Naive thymus-derived CD4-positive, alpha-beta T cell (primary cell): ENCODE data around the gene DENND1A. TPM values are rescaled to one million over a fixed set of nuclear protein-coding genes. Genes with fewer than 3 reads are reported as not detected.

Experiments used
- ATAC-seq: fragments of 150-1000 bp; cut with Tn5 transposase; 2 replicates; pipeline ENCODE4 v1.10.0; 2021; ENCODE audit warnings: mild to moderate bottlenecking, moderate library complexity
- CTCF ChIA-PET: fragments of 350-600 bp; sonication (Branson Sonifier 250); formaldehyde crosslinking; loops from one replicate; lab custom pipeline; 2021; ENCODE audit warnings: antibody characterized with exemption; lab: Charles Lee
- POLR2A ChIA-PET: fragments of 350-600 bp; sonication (Branson Sonifier 250); formaldehyde crosslinking; loops from one replicate; lab custom pipeline; 2021; ENCODE audit warnings: antibody characterized with exemption, inconsistent platforms; lab: Charles Lee
- DNase-seq, 9 donors: peaks; one replicate each; pipeline versions ENCODE4 v3.0.0 to v3.0.0-alpha.2; 2020 to 2022; ENCODE audit warnings: mixed read lengths in 1 of 9
- H3K27ac ChIP-seq: one replicate; pipeline ENCODE4 v1.7.0; 2013; ENCODE audit warnings: mild to moderate bottlenecking, low read depth, low read length, moderate library complexity
- H3K27me3 ChIP-seq, 2 donors: one replicate each; pipeline ENCODE4 v1.7.0; 2013; ENCODE audit warnings: low read length in 2 of 2, mild to moderate bottlenecking in 2 of 2, moderate library complexity in 2 of 2; ENCODE audit not compliant: control insufficient read depth in 2 of 2, insufficient read depth in 2 of 2
- H3K36me3 ChIP-seq, 3 experiments: 1 replicate in 2 of 3; 2 replicates in 1 of 3; pipeline ENCODE4 v1.7.0; 2013; ENCODE audit warnings: low read length in 3 of 3, mild to moderate bottlenecking in 3 of 3, moderate library complexity in 1 of 3; ENCODE audit not compliant: insufficient read depth in 3 of 3, control insufficient read depth in 2 of 3
- H3K4me1 ChIP-seq, 2 donors: one replicate each; pipeline ENCODE4 v1.7.0; 2013; ENCODE audit warnings: low read length in 2 of 2, mild to moderate bottlenecking in 2 of 2, moderate library complexity in 1 of 2; ENCODE audit not compliant: control insufficient read depth in 2 of 2, insufficient read depth in 2 of 2
- H3K4me3 ChIP-seq: 2 replicates; pipeline ENCODE4 v1.7.0; 2013; ENCODE audit warnings: mild to moderate bottlenecking, low read length
- H3K9me3 ChIP-seq, 3 experiments: 1 replicate in 2 of 3; 2 replicates in 1 of 3; pipeline ENCODE4 v1.7.0; 2013; ENCODE audit warnings: low read length in 3 of 3; ENCODE audit not compliant: control insufficient read depth in 2 of 3
- H3K27ac Mint-ChIP-seq, 9 donors: one replicate each; pipeline ENCODE4 v1.8.0; 2020 to 2022; ENCODE audit warnings: mixed read lengths in 9 of 9, mild to moderate bottlenecking in 8 of 9, moderate library complexity in 5 of 9, inconsistent platforms in 2 of 9
- H3K27me3 Mint-ChIP-seq, 5 donors: one replicate each; pipeline ENCODE4 v1.8.0; 2021 to 2022; ENCODE audit warnings: mixed read lengths in 5 of 5, mild to moderate bottlenecking in 1 of 5
- H3K36me3 Mint-ChIP-seq, 5 donors: one replicate each; pipeline ENCODE4 v1.8.0; 2020 to 2022; ENCODE audit warnings: mixed read lengths in 5 of 5, mild to moderate bottlenecking in 3 of 5, inconsistent platforms in 1 of 5
- H3K4me1 Mint-ChIP-seq, 7 donors: one replicate each; pipeline ENCODE4 v1.8.0; 2020 to 2022; ENCODE audit warnings: mixed read lengths in 7 of 7, mild to moderate bottlenecking in 3 of 7, inconsistent platforms in 1 of 7
- H3K4me3 Mint-ChIP-seq, 10 donors: one replicate each; pipeline ENCODE4 v1.8.0; 2020 to 2022; ENCODE audit warnings: mild to moderate bottlenecking in 10 of 10, mixed read lengths in 10 of 10, moderate library complexity in 6 of 10, inconsistent platforms in 2 of 10
- H3K9me3 Mint-ChIP-seq, 11 donors: one replicate each; pipeline ENCODE4 v1.8.0; 2020 to 2022; ENCODE audit warnings: mixed read lengths in 11 of 11, mild to moderate bottlenecking in 4 of 11, inconsistent platforms in 1 of 11, moderate library complexity in 1 of 11
- intact Hi-C, 2 donors: fragments of 100-400 bp; cut with micrococcal nuclease; formaldehyde crosslinking; loops; one replicate each; pipeline ENCODE4 v1.15.1; 2023
- polyA plus RNA-seq, 2 donors: library from polyadenylated mRNA; unstranded; fragments of 300-500 nt; fragmentation: Illumina TruSeq; gene quantifications; one replicate each; pipeline ENCODE4 v1.2.3, GENCODE V29; 2021
- total RNA-seq, 6 experiments: library from RNA in 5 of 6; stranded (reverse) in 5 of 6; gene quantifications; 1 replicate in 5 of 6; 2 replicates in 1 of 6; pipeline ENCODE4 v1.2.3 and lab custom pipeline; 2021 to 2026

Gene DENND1A
- total and polyA plus RNA-seq, 7 experiments from 2014 or later = 4.6 to 41.1 (median 16.5) TPM

DNA sequence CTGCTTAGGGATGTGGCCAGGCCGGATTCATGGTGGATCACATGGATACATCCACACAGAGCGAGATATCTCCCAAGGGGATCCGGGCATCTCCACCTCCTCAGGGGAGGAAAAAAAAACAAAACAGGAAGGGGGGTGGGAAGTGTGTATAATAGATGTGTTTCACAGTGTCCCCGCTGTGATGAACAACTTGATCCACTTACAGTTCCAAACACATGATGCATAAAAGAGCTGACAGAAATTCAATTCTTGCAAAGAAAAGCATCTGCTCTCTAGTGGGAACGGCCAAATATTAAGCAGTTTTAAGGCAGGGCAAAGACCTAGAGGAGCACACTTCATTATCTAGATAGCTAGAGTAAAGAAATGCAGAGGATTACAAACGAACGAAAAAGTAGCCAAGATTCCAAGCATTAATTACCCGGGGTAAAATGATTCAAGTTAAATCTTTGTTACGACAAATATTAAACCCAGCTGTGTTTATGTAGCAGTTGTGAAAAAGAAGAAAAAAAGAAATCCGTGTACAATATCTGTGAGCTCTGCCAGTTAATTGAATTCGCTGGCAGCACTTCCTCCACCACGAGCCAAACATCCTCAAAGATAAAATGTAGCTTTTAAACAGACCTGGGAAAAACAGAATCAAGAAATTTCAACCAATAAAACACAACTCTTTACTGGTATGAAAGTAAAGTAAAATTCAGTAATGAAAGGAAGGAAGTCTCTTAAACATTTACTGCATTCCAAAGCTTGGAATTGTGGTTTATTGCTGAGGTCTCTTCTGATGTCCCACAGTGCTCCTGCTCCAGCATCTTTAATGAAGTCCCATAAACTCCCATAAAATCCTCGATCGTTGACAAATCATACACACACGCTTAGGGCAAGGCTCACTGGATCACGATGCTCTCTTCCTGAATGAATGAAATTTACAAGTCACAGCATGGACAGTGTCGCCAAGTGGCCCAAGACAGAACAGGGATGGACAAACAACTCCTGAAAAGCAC lies 360.9 kb downstream of the DENND1A start:
- Histone ChIP-seq H3K36me3 (no peaks in the 10 kb centered on the region), H3K4me1 (no peaks in the 10 kb centered on the region), H3K27me3 (no peaks in the 10 kb centered on the region), H3K27ac (no peak overlapping the region), H3K4me3 (no peak overlapping the region), H3K9me3 (no peaks in the 10 kb centered on the region)
- peaks cover 0 to 5% (median 0%) of the 10 kb centered on the region in 11 donors for H3K9me3 Mint-ChIP-seq
- no peaks in the 10 kb centered on the region for H3K27me3 Mint-ChIP-seq
- no peak overlapping the region for H3K27ac Mint-ChIP-seq
- CTCF ChIA-PET = no interaction called here
- no peak for ATAC-seq
- H3K36me3 Mint-ChIP-seq = peaks cover 4 to 51% (median 25%) of the 10 kb centered on the region in 5 donors
- DNase-seq = no peak
- H3K4me1 Mint-ChIP-seq = peaks cover 0 to 3% (median 0%) of the 10 kb centered on the region in 7 donors
- intact Hi-C loops = no loop called here
- POLR2A ChIA-PET = no interaction called here
- no peak overlapping the region for H3K4me3 Mint-ChIP-seq

- Mint-ChIP-seq H3K27me3 (no peaks in the 10 kb centered on the region), H3K4me3 (no peak overlapping the region), H3K4me1 (peaks cover 0 to 14% (median 5%) of the 10 kb centered on the region in 7 donors), H3K36me3 (peaks cover 6 to 53% (median 29%) of the 10 kb centered on the region in 5 donors), H3K27ac (no peak overlapping the region), H3K9me3 (no peaks in the 10 kb centered on the region)
- Histone ChIP-seq H3K27me3 (no peaks in the 10 kb centered on the region), H3K4me3 (no peak overlapping the region), H3K36me3 (no peaks in the 10 kb centered on the region), H3K4me1 (peaks cover 0 to 3% of the 10 kb centered on the region in 2 donors), H3K27ac (no peak overlapping the region), H3K9me3 (no peaks in the 10 kb centered on the region)
- ATAC-seq (no peak), DNase-seq (no peak)
- POLR2A ChIA-PET = no interaction called here
- CTCF ChIA-PET = no interaction called here
- intact Hi-C loops = no loop called here
These were observed 362.9 kb downstream of the DENND1A start for GRCh38 chr9:123567013-123567412.

- H3K27me3 ChIP-seq = no peaks in the 10 kb centered on the region
- H3K4me1 ChIP-seq = peaks cover 0 to 3% of the 10 kb centered on the region in 2 donors
- peaks cover 0 to 19% (median 5%) of the 10 kb centered on the region in 7 donors for H3K4me1 Mint-ChIP-seq
- intact Hi-C loops = no loop called here
- peaks cover 12 to 53% (median 44%) of the 10 kb centered on the region in 5 donors for H3K36me3 Mint-ChIP-seq
- no peak overlapping the region for H3K4me3 ChIP-seq
- H3K27ac ChIP-seq = no peak overlapping the region
- no peaks in the 10 kb centered on the region for H3K27me3 Mint-ChIP-seq
- H3K9me3 ChIP-seq = no peaks in the 10 kb centered on the region
- no peak for ATAC-seq
- H3K4me3 Mint-ChIP-seq = no peak overlapping the region
- H3K27ac Mint-ChIP-seq = no peak overlapping the region
- H3K36me3 ChIP-seq = no peaks in the 10 kb centered on the region
- ChIA-PET CTCF (no interaction called here), POLR2A (no interaction called here)
- peaks cover 0 to 5% (median 0%) of the 10 kb centered on the region in 11 donors for H3K9me3 Mint-ChIP-seq
- no peak for DNase-seq
These were observed 365.3 kb downstream of the DENND1A start for GRCh38 chr9:123564652-123565051.

DNA sequence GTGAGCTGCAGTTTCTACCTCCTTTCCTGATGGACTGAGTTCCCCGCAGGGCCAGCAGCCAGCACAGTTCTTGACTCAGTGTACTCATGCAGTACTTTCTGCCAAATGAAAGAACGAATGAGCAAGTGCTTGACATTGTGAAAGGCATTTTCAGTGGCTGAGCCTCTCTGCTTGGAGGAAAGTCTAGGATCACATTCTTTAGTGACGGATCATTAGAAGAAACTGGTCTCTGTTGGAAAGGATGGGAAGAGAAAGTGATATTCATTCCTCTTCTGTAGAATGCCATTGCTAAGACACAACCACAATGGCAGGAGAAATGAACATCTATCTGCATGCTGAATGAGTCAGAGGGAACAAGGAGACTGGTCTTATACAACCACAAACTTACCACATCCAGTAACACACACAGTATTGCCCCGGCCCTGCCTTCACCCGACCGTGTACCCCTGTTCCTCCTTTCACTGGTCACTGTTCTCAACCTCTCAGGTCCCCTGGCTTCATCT lies 367.0 kb downstream of the DENND1A start:
- H3K4me1 Mint-ChIP-seq = peaks cover 0 to 19% (median 5%) of the 10 kb centered on the region in 7 donors
- CTCF ChIA-PET = no interaction called here
- no peaks in the 10 kb centered on the region for H3K9me3 ChIP-seq
- H3K36me3 Mint-ChIP-seq = peaks cover 4 to 50% (median 41%) of the 10 kb centered on the region in 5 donors
- peaks cover 0 to 3% of the 10 kb centered on the region in 2 donors for H3K4me1 ChIP-seq
- ATAC-seq (peak; percentile 49), DNase-seq (no peak)
- H3K4me3 ChIP-seq = no peak overlapping the region
- intact Hi-C loops = no loop called here
- peak overlapping the region in 1 of 9 donors; percentile 1 for H3K27ac Mint-ChIP-seq
- H3K9me3 Mint-ChIP-seq = peaks cover 0 to 5% (median 0%) of the 10 kb centered on the region in 11 donors
- H3K36me3 ChIP-seq = no peaks in the 10 kb centered on the region
- H3K27me3 ChIP-seq = no peaks in the 10 kb centered on the region
- H3K27me3 Mint-ChIP-seq = no peaks in the 10 kb centered on the region
- POLR2A ChIA-PET = no interaction called here
- no peak overlapping the region for H3K27ac ChIP-seq
- peak overlapping the region in 1 of 10 donors; percentile 12 for H3K4me3 Mint-ChIP-seq

GRCh38 chr9:123561046-123561445 lies 368.9 kb downstream of the DENND1A start:
- Mint-ChIP-seq H3K9me3 (peaks cover 0 to 5% (median 0%) of the 10 kb centered on the region in 11 donors), H3K4me1 (peaks cover 0 to 20% (median 5%) of the 10 kb centered on the region in 7 donors), H3K4me3 (no peak overlapping the region), H3K27me3 (no peaks in the 10 kb centered on the region), H3K36me3 (peaks cover 15 to 62% (median 48%) of the 10 kb centered on the region in 5 donors), H3K27ac (no peak overlapping the region)
- Histone ChIP-seq H3K4me3 (no peak overlapping the region), H3K27me3 (no peaks in the 10 kb centered on the region), H3K4me1 (peaks cover 0 to 3% of the 10 kb centered on the region in 2 donors), H3K27ac (no peak overlapping the region), H3K9me3 (no peaks in the 10 kb centered on the region), H3K36me3 (peaks cover 0 to 9% (median 0%) of the 10 kb centered on the region in 3 experiments)
- ChIA-PET CTCF (no interaction called here), POLR2A (no interaction called here)
- intact Hi-C loops = no loop called here
- DNase-seq (no peak), ATAC-seq (no peak)

- ChIA-PET POLR2A (no interaction called here), CTCF (no interaction called here)
- H3K4me1 Mint-ChIP-seq = peaks cover 0 to 6% (median 0%) of the 10 kb centered on the region in 7 donors
- Histone ChIP-seq H3K27ac (no peak overlapping the region), H3K9me3 (no peaks in the 10 kb centered on the region), H3K4me1 (no peaks in the 10 kb centered on the region), H3K36me3 (peaks cover 0 to 17% (median 0%) of the 10 kb centered on the region in 3 experiments), H3K27me3 (no peaks in the 10 kb centered on the region), H3K4me3 (no peak overlapping the region)
- ATAC-seq (no peak), DNase-seq (no peak)
- H3K36me3 Mint-ChIP-seq = peaks cover 12 to 69% (median 47%) of the 10 kb centered on the region in 5 donors
- H3K27me3 Mint-ChIP-seq = no peaks in the 10 kb centered on the region
- H3K4me3 Mint-ChIP-seq = no peak overlapping the region
- no peak overlapping the region for H3K27ac Mint-ChIP-seq
- H3K9me3 Mint-ChIP-seq = peaks cover 0 to 5% (median 0%) of the 10 kb centered on the region in 11 donors
- intact Hi-C loops = no loop called here
These were observed 373.2 kb downstream of the DENND1A start for GRCh38 chr9:123556464-123557435.
